ENCODE results near the gene UPK3A. TPM values are rescaled to one million over a fixed set of nuclear protein-coding genes. Genes with fewer than 3 reads are reported as not detected.

Gene UPK3A
- total and polyA plus RNA-seq, 2 of the 13 experiments (the other 11 are each of a cell fraction or from before 2014, with no cell fraction given): 10.5 to 13.8 TPM

DNA sequence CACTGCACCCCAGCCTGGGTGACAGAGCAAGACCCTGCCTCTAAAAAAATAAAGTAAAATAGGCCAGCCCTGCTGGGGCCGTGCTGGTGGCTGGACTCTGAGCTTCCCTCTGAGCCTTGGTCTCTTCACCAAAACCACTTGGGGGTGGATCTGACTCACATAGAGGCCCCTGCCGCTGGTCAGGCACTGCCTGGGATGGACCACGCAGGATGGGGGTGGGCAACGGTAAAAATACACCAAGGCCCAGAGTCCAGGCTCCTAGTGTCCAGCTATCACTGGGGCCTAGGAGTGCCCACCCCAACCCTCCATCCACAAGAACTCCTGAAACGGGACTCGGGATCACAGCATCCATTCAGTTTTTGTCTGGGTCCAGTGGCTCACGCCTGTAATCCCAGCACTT is 12.3 kb upstream of the UPK3A start (continued):
- TF ChIP-seq SETDB1 (CRISPR knock-in tag; IDR thresholded peaks at IDR 0.05; ENCODE audit: borderline replicate concordance): no peak
- TF ChIP-seq ZNF496 (CRISPR knock-in tag; IDR thresholded peaks at IDR 0.05; ENCODE audit: insufficient replicate concordance): no peak
- no peak for TF ChIP-seq ZNF549 (CRISPR knock-in tag; IDR thresholded peaks at IDR 0.05)
- no peak for TF ChIP-seq ZFP37 (CRISPR knock-in tag; IDR thresholded peaks at IDR 0.05; ENCODE audit: borderline replicate concordance)
- TF ChIP-seq, protein P1, sequence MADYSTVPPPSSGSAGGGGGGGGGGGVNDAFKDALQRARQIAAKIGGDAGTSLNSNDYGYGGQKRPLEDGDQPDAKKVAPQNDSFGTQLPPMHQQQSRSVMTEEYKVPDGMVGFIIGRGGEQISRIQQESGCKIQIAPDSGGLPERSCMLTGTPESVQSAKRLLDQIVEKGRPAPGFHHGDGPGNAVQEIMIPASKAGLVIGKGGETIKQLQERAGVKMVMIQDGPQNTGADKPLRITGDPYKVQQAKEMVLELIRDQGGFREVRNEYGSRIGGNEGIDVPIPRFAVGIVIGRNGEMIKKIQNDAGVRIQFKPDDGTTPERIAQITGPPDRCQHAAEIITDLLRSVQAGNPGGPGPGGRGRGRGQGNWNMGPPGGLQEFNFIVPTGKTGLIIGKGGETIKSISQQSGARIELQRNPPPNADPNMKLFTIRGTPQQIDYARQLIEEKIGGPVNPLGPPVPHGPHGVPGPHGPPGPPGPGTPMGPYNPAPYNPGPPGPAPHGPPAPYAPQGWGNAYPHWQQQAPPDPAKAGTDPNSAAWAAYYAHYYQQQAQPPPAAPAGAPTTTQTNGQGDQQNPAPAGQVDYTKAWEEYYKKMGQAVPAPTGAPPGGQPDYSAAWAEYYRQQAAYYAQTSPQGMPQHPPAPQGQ (CRISPR knock-in tag; IDR thresholded peaks at IDR 0.05; ENCODE audit: borderline replicate concordance): no peak
- TF ChIP-seq ISX (CRISPR knock-in tag; conservative IDR thresholded peaks at IDR 0.05): no peak
- no peak; the same call in 1 of the 2 replicates for TF ChIP-seq ZNF816 (CRISPR knock-in tag; IDR thresholded peaks at IDR 0.05; ENCODE audit: borderline replicate concordance)
- TF ChIP-seq, protein P2, sequence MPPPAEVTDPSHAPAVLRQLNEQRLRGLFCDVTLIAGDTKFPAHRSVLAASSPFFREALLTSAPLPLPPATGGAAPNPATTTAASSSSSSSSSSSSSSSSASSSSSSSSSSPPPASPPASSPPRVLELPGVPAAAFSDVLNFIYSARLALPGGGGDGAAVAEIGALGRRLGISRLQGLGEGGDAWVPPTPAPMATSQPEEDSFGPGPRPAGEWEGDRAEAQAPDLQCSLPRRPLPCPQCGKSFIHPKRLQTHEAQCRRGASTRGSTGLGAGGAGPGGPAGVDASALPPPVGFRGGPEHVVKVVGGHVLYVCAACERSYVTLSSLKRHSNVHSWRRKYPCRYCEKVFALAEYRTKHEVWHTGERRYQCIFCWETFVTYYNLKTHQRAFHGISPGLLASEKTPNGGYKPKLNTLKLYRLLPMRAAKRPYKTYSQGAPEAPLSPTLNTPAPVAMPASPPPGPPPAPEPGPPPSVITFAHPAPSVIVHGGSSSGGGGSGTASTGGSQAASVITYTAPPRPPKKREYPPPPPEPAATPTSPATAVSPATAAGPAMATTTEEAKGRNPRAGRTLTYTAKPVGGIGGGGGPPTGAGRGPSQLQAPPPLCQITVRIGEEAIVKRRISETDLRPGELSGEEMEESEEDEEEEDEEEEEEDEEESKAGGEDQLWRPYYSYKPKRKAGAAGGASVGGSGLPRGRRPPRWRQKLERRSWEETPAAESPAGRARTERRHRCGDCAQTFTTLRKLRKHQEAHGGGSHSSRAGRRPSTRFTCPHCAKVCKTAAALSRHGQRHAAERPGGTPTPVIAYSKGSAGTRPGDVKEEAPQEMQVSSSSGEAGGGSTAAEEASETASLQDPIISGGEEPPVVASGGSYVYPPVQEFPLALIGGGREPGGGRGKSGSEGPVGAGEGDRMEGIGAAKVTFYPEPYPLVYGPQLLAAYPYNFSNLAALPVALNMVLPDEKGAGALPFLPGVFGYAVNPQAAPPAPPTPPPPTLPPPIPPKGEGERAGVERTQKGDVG (CRISPR knock-in tag; IDR thresholded peaks at IDR 0.05; ENCODE audit: borderline replicate concordance): no peak
- TF ChIP-seq HCFC1 (IDR thresholded peaks at IDR 0.05; ENCODE audit: low read depth, low read length): no peak
- no peak for TF ChIP-seq SMAD1 (CRISPR knock-in tag; IDR thresholded peaks at IDR 0.05; ENCODE audit: borderline replicate concordance, low read depth)
- TF ChIP-seq ZFP90 (CRISPR knock-in tag; IDR thresholded peaks at IDR 0.05; ENCODE audit: borderline replicate concordance): 0 out of 2 replicates have a peak, but pooled peaks have one; percentile 37
- no peak for TF ChIP-seq HDAC6 (IDR thresholded peaks at IDR 0.05; ENCODE audit: low read depth, low read length)
- no peak for TF ChIP-seq KDM5A (IDR thresholded peaks at IDR 0.05; ENCODE audit: borderline replicate concordance, low read length)
- no peak for TF ChIP-seq ZNF10 (CRISPR knock-in tag; IDR thresholded peaks at IDR 0.05; ENCODE audit: borderline replicate concordance, low read depth)
- no peak for TF ChIP-seq SUZ12 (IDR thresholded peaks at IDR 0.05; ENCODE audit: low read depth, low read length)
- TF ChIP-seq SALL1 (CRISPR knock-in tag; IDR thresholded peaks at IDR 0.05): peak; percentile 78
- no peak for TF ChIP-seq ZNF577 (CRISPR knock-in tag; IDR thresholded peaks at IDR 0.05; ENCODE audit: borderline replicate concordance, low read depth)
- no peak for TF ChIP-seq NCOA1 (CRISPR knock-in tag; IDR thresholded peaks at IDR 0.05)
- TF ChIP-seq ZNF333 (CRISPR knock-in tag; IDR thresholded peaks at IDR 0.05; ENCODE audit: borderline replicate concordance): 0 out of 2 replicates have a peak, but pooled peaks have one; percentile 50
- TF ChIP-seq AGO1 (IDR thresholded peaks at IDR 0.05; ENCODE audit: low read depth, low read length, poor library complexity, severe bottlenecking): no peak
- TF ChIP-seq JUNB (CRISPR knock-in tag; IDR thresholded peaks at IDR 0.05; ENCODE audit: borderline replicate concordance): no peak
- TF ChIP-seq DPF2 (CRISPR knock-in tag; IDR thresholded peaks at IDR 0.05; ENCODE audit: borderline replicate concordance, low read depth): peak; percentile 19; the same call in 1 of the 2 replicates
- no peak for TF ChIP-seq ZNF34 (CRISPR knock-in tag; IDR thresholded peaks at IDR 0.05; ENCODE audit: borderline replicate concordance)
